Umbilical cord (tissue), 2 donors: Measurements from ENCODE around the gene INO80C. TPM values are rescaled to one million over a fixed set of nuclear protein-coding genes. Genes with fewer than 3 reads are reported as not detected.
"Not testable (repeated sequence)": the region's sequence is repeated elsewhere in the genome, so short reads cannot be mapped to it uniquely, and the experiment has no call there.

Source experiments
- DNase-seq: peaks from one replicate; pipeline ENCODE4 v3.0.0-alpha.2; 2015; ENCODE audit warnings: low spot score
- total RNA-seq: library from RNA; depleted of rRNA; stranded (reverse); fragments of >200 nt; gene quantifications from one replicate; pipeline ENCODE4 v1.2.3, GENCODE V29; 2014; ENCODE audit warnings: low replicate concordance; ENCODE audit not compliant: insufficient read depth

Gene INO80C
- total RNA-seq, 1 donor from 2014 or later: 13.7 TPM

GRCh38 chr18:35489281-35489680 lies 8.5 kb downstream of the INO80C start:
- not testable (repeated sequence) for DNase-seq

GRCh38 chr18:35488396-35488795 lies 9.4 kb downstream of the INO80C start:
- DNase-seq: not testable (repeated sequence)

- not testable (repeated sequence) for DNase-seq
Observed at GRCh38 chr18:35487525-35487924, 10.2 kb downstream of the INO80C start.

- DNase-seq: no peak
Observed at GRCh38 chr18:35485852-35486251, 11.9 kb downstream of the INO80C start.

- DNase-seq: no peak
Observed at GRCh38 chr18:35484034-35484433, 13.7 kb downstream of the INO80C start.

- DNase-seq: peak; percentile 23
Observed at GRCh38 chr18:35481960-35482366, 15.8 kb downstream of the INO80C start.

- no peak for DNase-seq
Observed at GRCh38 chr18:35479911-35480586, 17.7 kb downstream of the INO80C start.

GRCh38 chr18:35478520-35479435 lies 19.0 kb downstream of the INO80C start:
- DNase-seq: no peak

- no peak for DNase-seq
Observed at GRCh38 chr18:35477974-35478373, 19.8 kb downstream of the INO80C start.

- no peak for DNase-seq
Observed at GRCh38 chr18:35477497-35477896, 20.3 kb downstream of the INO80C start.

- no peak for DNase-seq
Observed at GRCh38 chr18:35474884-35475283, 22.9 kb downstream of the INO80C start.

- DNase-seq: no peak
Observed at GRCh38 chr18:35473562-35473961, 24.2 kb downstream of the INO80C start.

GRCh38 chr18:35470435-35470834 lies 27.3 kb downstream of the INO80C start:
- DNase-seq: no peak

GRCh38 chr18:35469725-35470124 lies 28.0 kb downstream of the INO80C start:
- DNase-seq: no peak

- no peak for DNase-seq
Observed at GRCh38 chr18:35468711-35469110, 29.0 kb downstream of the INO80C start.

- no peak for DNase-seq
Observed at GRCh38 chr18:35467624-35468016, 30.1 kb downstream of the INO80C start.

GRCh38 chr18:35466815-35467623 lies 30.7 kb downstream of the INO80C start:
- no peak for DNase-seq

GRCh38 chr18:35466334-35466733 lies 31.4 kb downstream of the INO80C start:
- no peak for DNase-seq

- DNase-seq: no peak
Observed at GRCh38 chr18:35465329-35465728, 32.4 kb downstream of the INO80C start.

GRCh38 chr18:35464831-35465279 lies 32.9 kb downstream of the INO80C start:
- DNase-seq: no peak

- DNase-seq: no peak
Observed at GRCh38 chr18:35463827-35464226, 33.9 kb downstream of the INO80C start.

GRCh38 chr18:35463050-35463449 lies 34.7 kb downstream of the INO80C start:
- DNase-seq: no peak
